ENCODE measurements around the gene CAMK2D. TPM values are rescaled to one million over a fixed set of nuclear protein-coding genes. Genes with fewer than 3 reads are reported as not detected.
A peak's percentile ranks its signal among the peaks of the same experiment; 100 is the strongest.

The CAMK2D gene
- total RNA-seq, 2 donors from 2014 or later = 132 to 187 TPM

DNA sequence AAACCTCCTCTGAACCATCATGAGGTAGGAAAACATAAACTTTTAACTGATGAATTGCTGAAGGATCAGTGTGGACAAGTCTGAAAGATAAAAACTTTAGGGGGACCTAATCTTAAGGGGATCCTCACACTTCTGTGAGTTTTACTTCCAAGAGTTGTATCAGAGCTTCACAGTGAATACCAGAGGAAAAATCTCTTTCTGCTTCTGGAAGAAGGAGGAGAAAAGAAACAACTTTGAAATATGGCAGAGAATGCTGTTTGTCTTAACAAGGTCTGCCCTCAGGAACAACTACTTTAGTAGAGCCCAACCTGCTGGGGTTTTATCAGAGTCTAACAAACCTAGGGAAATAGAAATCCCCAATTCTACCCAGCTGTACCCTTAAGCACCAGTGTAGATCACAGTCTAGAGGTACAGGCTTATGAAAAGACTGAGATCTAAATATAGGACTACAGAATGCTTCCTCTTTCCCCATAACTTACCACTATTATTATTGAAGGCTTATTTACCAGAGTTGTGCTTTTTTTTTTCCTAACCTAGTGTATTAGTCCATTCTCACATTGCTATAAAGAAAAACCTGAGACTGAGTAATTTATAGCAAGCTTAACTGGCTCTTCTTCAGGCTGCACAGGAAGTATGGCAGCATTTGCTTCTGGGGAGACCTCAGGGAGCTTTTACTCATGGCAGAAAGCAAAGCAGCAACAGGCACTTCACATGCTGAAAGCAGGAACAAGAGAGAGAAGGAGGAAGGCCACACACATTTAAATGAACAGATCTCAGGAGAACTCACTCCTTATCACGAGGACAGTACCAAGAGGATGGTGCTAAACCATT, 167.9 kb downstream of the CAMK2D start:
- Histone ChIP-seq H3K27ac (peak overlapping the region; percentile 41 to 57), H3K9me3 (no peaks in the 10 kb centered on the region), H3K27me3 (no peaks in the 10 kb centered on the region), H3K4me1 (peaks cover 0 to 10% of the 10 kb centered on the region in 2 donors), H3K36me3 (no peaks in the 10 kb centered on the region), H3K4me3 (no peak overlapping the region)
- DNase-seq (ENCODE audit: low spot score) = no peak
- TF ChIP-seq, protein P1, sequence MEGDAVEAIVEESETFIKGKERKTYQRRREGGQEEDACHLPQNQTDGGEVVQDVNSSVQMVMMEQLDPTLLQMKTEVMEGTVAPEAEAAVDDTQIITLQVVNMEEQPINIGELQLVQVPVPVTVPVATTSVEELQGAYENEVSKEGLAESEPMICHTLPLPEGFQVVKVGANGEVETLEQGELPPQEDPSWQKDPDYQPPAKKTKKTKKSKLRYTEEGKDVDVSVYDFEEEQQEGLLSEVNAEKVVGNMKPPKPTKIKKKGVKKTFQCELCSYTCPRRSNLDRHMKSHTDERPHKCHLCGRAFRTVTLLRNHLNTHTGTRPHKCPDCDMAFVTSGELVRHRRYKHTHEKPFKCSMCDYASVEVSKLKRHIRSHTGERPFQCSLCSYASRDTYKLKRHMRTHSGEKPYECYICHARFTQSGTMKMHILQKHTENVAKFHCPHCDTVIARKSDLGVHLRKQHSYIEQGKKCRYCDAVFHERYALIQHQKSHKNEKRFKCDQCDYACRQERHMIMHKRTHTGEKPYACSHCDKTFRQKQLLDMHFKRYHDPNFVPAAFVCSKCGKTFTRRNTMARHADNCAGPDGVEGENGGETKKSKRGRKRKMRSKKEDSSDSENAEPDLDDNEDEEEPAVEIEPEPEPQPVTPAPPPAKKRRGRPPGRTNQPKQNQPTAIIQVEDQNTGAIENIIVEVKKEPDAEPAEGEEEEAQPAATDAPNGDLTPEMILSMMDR (IDR thresholded peaks at IDR 0.05) = no peak

DNA sequence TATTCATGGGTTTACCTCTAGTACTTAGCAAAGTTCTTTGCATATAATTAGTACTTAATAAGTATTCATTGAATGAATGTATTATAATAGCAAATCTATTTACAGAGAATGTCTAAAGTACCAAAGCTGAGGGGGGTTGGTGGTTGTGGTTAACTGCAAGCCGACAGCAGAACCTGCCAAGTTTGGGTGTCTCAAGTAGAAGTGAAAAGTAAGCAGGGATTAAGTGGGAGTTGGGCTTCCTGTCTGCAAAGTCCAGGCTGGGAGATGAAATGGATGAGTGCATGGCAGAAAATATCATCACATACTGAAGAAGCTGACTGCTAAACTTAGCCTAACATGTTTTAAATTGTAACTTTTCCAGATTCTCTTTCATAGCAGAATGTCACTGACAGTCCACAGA, 169.6 kb downstream of the CAMK2D start:
- H3K4me1 ChIP-seq = peaks cover 0 to 19% of the 10 kb centered on the region in 2 donors
- no peaks in the 10 kb centered on the region for H3K36me3 ChIP-seq
- TF ChIP-seq, protein P1 (IDR thresholded peaks at IDR 0.05) = no peak
- H3K4me3 ChIP-seq = no peak overlapping the region
- no peak for DNase-seq (ENCODE audit: low spot score)
- no peaks in the 10 kb centered on the region for H3K27me3 ChIP-seq
- H3K27ac ChIP-seq = peak overlapping the region in 1 of 2 donors; percentile 57
- H3K9me3 ChIP-seq = no peaks in the 10 kb centered on the region

DNA sequence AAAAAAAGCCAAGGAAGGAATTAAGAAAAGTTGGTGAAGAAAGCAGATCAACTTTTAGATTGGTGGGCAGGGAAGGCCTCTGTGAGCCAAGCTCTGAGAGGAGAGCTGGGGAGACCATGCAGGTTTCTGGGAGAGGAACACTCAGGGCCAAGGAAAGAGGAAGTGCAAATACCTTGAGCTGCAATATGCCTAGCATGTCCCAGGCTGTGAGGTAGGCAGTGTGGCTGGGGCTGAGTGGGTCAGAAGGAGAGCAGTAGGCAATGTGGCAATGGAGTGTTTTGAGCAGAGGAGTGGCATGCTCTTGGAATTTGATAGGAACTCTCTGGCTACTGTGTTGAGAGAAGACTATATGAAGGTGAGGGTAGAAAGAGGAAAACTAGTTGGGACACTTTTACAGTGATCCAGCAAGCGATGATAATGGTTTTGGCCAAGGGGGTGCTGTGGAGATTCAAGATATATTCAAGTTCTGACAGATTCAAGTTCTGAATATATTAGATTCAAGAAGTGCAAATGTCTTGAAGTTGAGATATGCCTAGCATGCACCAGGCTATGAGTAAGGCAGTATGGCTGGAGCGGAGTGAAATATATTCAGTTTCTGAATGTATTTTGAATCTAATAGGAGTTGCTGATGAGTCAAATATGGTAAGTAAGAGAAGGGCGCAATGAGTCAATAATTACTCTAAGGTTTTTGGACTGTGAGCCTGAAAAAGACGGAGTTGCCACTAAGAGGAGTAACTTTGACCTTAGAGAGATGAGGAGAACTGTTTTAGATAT, 172.5 kb downstream of the CAMK2D start:
- H3K27ac ChIP-seq = peak overlapping the region in 1 of 2 donors; percentile 43
- TF ChIP-seq, protein P1 (IDR thresholded peaks at IDR 0.05) = no peak
- DNase-seq (ENCODE audit: low spot score) = no peak
- H3K4me1 ChIP-seq = peaks cover 0 to 47% of the 10 kb centered on the region in 2 donors
- no peaks in the 10 kb centered on the region for H3K27me3 ChIP-seq
- no peak overlapping the region for H3K4me3 ChIP-seq
- H3K9me3 ChIP-seq = no peaks in the 10 kb centered on the region
- no peaks in the 10 kb centered on the region for H3K36me3 ChIP-seq

DNA sequence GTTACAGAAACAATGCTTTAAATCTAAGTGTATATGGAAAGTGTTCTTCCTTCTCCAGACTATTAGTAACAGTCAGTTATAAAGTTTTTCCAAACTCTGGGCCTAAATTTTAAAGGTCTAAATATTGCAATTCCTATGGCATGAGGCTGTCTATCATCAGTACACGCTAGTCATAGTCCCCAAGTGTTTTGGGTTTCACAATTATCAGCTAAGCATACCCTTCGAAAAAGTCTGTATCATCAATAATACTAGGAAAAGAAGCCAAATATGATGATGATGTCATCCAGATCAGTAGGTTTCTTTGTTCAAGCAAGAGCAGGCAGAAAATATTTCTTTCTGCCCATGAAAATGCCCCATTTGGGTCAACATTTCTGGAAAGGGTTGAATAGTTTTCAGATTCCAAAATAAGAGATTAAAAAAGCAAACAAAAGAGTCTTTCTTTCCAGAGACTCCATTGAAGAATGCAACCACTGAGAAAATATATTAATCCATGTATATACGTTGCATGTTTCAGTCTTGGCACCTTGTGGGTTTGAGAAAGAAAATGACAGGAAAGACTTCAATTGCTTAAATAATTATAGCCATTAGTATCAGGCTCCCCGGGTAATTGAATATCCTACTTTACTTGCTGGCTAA, 173.8 kb downstream of the CAMK2D start:
- TF ChIP-seq, protein P1 (IDR thresholded peaks at IDR 0.05) = no peak
- Histone ChIP-seq H3K27me3 (no peaks in the 10 kb centered on the region), H3K4me1 (peaks cover 0 to 61% of the 10 kb centered on the region in 2 donors), H3K36me3 (no peaks in the 10 kb centered on the region), H3K9me3 (no peaks in the 10 kb centered on the region), H3K27ac (peak overlapping the region in 1 of 2 donors; percentile 89), H3K4me3 (no peak overlapping the region)
- DNase-seq (ENCODE audit: low spot score) = no peak

DNA sequence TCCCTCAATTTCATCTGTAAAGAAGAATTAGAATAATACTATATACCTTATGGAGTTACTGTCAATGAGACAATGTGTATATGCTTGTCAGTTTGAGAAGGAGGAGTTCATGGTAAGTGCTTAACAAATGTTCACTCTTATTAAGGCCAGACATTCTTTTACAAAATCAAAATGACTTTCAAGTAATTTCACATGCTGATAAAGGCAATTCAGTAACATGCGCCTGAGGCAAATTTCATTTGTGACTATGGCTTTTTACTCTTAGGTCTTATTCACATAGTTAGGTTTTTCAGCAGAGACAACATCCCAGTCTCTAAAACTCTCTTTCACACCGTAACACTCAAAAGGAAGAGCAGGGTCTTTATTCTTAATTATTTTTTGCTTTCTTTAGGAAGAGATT, 174.4 kb downstream of the CAMK2D start:
- H3K4me3 ChIP-seq = no peak overlapping the region
- TF ChIP-seq, protein P1 (IDR thresholded peaks at IDR 0.05) = no peak
- no peaks in the 10 kb centered on the region for H3K27me3 ChIP-seq
- no peak for DNase-seq (ENCODE audit: low spot score)
- H3K36me3 ChIP-seq = no peaks in the 10 kb centered on the region
- H3K4me1 ChIP-seq = peaks cover 0 to 60% of the 10 kb centered on the region in 2 donors
- H3K27ac ChIP-seq = peak overlapping the region in 1 of 2 donors; percentile 89
- no peaks in the 10 kb centered on the region for H3K9me3 ChIP-seq
